Keratinocyte (primary cell): Measurements from ENCODE around the gene CDKL4. TPM values are rescaled to one million over a fixed set of nuclear protein-coding genes. Genes with fewer than 3 reads are reported as not detected.
"Not testable (repeated sequence)": the region's sequence is repeated elsewhere in the genome, so short reads cannot be mapped to it uniquely, and the experiment has no call there.

Source experiments
- DNase-seq: peaks from one replicate; pipeline ENCODE4 v3.0.0-alpha.2; 2011; ENCODE audit warnings: low read depth, missing footprints, low spot score
- FAIRE-seq: peaks from 2 replicates; lab custom pipeline; 2011; peaks lifted over from hg19 to GRCh38; lab: Jason Lieb, UNC
- H2AFZ ChIP-seq: 2 replicates; pipeline ENCODE4 v1.6.0; 2012; ENCODE audit warnings: low read length, control low read depth, inconsistent platforms; ENCODE audit not compliant: control insufficient read depth
- H3K27ac ChIP-seq: 2 replicates; pipeline ENCODE4 v1.5.1; 2011; ENCODE audit warnings: low read length; ENCODE audit not compliant: control insufficient read depth, insufficient read depth
- H3K27me3 ChIP-seq: 3 replicates; pipeline ENCODE4 v1.6.0; 2011; ENCODE audit warnings: low read length; ENCODE audit not compliant: control insufficient read depth, insufficient read depth; ENCODE audit errors: extremely low read depth
- H3K36me3 ChIP-seq, 2 experiments: 2 replicates in 1 of 2; 3 replicates in 1 of 2; pipeline ENCODE4 v1.5.1; 2011; ENCODE audit warnings: low read length in 2 of 2, mild to moderate bottlenecking in 1 of 2; ENCODE audit not compliant: control insufficient read depth in 2 of 2, insufficient read depth in 2 of 2; ENCODE audit errors: extremely low read depth in 1 of 2
- H3K4me1 ChIP-seq: 3 replicates; pipeline ENCODE4 v1.5.1; 2011; ENCODE audit warnings: low read length; ENCODE audit not compliant: control insufficient read depth, insufficient read depth; ENCODE audit errors: extremely low read depth
- H3K4me2 ChIP-seq: 3 replicates; pipeline ENCODE4 v1.6.0; 2011; ENCODE audit warnings: low read depth, low read length; ENCODE audit not compliant: control insufficient read depth, insufficient read depth; ENCODE audit errors: extremely low read depth
- H3K4me3 ChIP-seq, 3 experiments: fragments of 200-600 bp in 1 of 3; sonication (generic) in 1 of 3; 2 replicates in 2 of 3; 3 replicates in 1 of 3; pipeline ENCODE4 v1.5.1; 2011 to 2016; ENCODE audit warnings: low read length in 3 of 3, mild to moderate bottlenecking in 3 of 3, control low read depth in 2 of 3, inconsistent platforms in 1 of 3, low read depth in 1 of 3, mixed read lengths in 1 of 3, mixed run types in 1 of 3, moderate library complexity in 1 of 3; ENCODE audit not compliant: control insufficient read depth in 2 of 3, insufficient read depth in 2 of 3; ENCODE audit errors: extremely low read depth in 1 of 3
- H3K79me2 ChIP-seq: 2 replicates; pipeline ENCODE4 v1.6.0; 2012; ENCODE audit warnings: low read length; ENCODE audit not compliant: control insufficient read depth, insufficient read depth
- H3K9ac ChIP-seq: 3 replicates; pipeline ENCODE4 v1.6.0; 2011; ENCODE audit warnings: low read length; ENCODE audit not compliant: control insufficient read depth, insufficient read depth; ENCODE audit errors: extremely low read depth
- H3K9me1 ChIP-seq: 3 replicates; pipeline ENCODE4 v1.6.0; 2011; ENCODE audit warnings: low read length; ENCODE audit not compliant: control insufficient read depth, insufficient read depth; ENCODE audit errors: extremely low read depth
- H3K9me3 ChIP-seq: 2 replicates; pipeline ENCODE4 v1.5.1; 2012; ENCODE audit warnings: low read depth, low read length; ENCODE audit not compliant: control insufficient read depth
- H4K20me1 ChIP-seq: 3 replicates; pipeline ENCODE4 v1.6.0; 2011; ENCODE audit warnings: low read length; ENCODE audit not compliant: control insufficient read depth, insufficient read depth; ENCODE audit errors: extremely low read depth
- EZH2 ChIP-seq: IDR thresholded peaks from one replicate; pipeline ENCODE4 v1.6.1; 2012; ENCODE audit warnings: inconsistent platforms, mild to moderate bottlenecking, low read length, moderate library complexity
- dilution Hi-C: fragments of 300-500 bp; cut with MboI; formaldehyde crosslinking; loops from one replicate; pipeline ENCODE4 v1.7.0; 2020; ENCODE audit warnings: low sequenced_read_pairs; ENCODE audit not compliant: extremely low pct_ligation_motif_present
- polyA plus RNA-seq, 5 experiments: library from polyadenylated mRNA; depleted of rRNA in 3 of 5; stranded (reverse) in 3 of 5; stranded (forward) in 1 of 5; unstranded in 1 of 5; fragments of >200 nt; gene quantifications; 1 replicate in 1 of 5; 2 replicates in 3 of 5; 3 replicates in 1 of 5; pipeline versions ENCODE4 v1.2.1 to v1.2.3, GENCODE V29; 2011 to 2012; ENCODE audit warnings: missing spikeins in 2 of 5, low read depth in 1 of 5, low replicate concordance in 1 of 5
- TF ChIP-seq, protein P1 (sequence below), 3 experiments: IDR thresholded peaks in 1 of 3; conservative IDR thresholded peaks in 1 of 3; optimal IDR thresholded peaks in 1 of 3; 2 replicates in 2 of 3; 3 replicates in 1 of 3; pipeline versions ENCODE3 to v1.5.1; 2011; ENCODE audit warnings: low read length in 3 of 3, mild to moderate bottlenecking in 3 of 3, moderate library complexity in 2 of 3, control low read depth in 1 of 3, inconsistent platforms in 1 of 3; ENCODE audit not compliant: insufficient read depth in 2 of 3; ENCODE audit errors: extremely low read depth in 1 of 3

CDKL4 gene
- polyA plus RNA-seq, 1 donor (not counting 4 experiments of a cell fraction or from before 2014, with no cell fraction given) = not detected

DNA sequence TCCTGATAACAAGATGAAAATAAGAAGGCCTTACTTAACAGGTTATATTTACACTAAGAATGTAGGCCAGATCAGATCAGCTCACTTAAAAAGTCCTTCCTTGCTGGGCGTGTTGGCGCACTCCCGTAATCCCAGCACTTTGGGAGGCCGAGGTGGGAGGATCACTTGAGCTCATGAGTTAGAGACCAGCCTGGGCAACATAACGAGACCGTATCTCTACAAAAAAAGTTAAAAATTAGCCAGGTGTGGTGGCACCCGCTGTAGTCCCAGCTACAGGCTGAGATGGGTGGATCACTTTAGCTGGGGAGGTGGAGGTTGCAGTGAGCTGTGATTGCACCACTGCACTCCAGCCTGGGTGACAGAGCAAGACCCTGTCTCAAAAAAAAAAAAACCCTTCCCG is 69.7 kb downstream of the CDKL4 start:
- no peak overlapping the region for H3K4me3 ChIP-seq
- H3K9ac ChIP-seq = no peak overlapping the region
- H3K9me1 ChIP-seq = no peaks in the 10 kb centered on the region
- no peak overlapping the region for H3K27ac ChIP-seq
- DNase-seq (no peak), FAIRE-seq (no peak)
- H4K20me1 ChIP-seq = no peaks in the 10 kb centered on the region
- no peak overlapping the region for H2AFZ ChIP-seq
- H3K79me2 ChIP-seq = no peaks in the 10 kb centered on the region
- TF ChIP-seq, protein P1, sequence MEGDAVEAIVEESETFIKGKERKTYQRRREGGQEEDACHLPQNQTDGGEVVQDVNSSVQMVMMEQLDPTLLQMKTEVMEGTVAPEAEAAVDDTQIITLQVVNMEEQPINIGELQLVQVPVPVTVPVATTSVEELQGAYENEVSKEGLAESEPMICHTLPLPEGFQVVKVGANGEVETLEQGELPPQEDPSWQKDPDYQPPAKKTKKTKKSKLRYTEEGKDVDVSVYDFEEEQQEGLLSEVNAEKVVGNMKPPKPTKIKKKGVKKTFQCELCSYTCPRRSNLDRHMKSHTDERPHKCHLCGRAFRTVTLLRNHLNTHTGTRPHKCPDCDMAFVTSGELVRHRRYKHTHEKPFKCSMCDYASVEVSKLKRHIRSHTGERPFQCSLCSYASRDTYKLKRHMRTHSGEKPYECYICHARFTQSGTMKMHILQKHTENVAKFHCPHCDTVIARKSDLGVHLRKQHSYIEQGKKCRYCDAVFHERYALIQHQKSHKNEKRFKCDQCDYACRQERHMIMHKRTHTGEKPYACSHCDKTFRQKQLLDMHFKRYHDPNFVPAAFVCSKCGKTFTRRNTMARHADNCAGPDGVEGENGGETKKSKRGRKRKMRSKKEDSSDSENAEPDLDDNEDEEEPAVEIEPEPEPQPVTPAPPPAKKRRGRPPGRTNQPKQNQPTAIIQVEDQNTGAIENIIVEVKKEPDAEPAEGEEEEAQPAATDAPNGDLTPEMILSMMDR (optimal IDR thresholded peaks at IDR 0.05 in 1 of 3, IDR thresholded peaks at IDR 0.05 in 1 of 3, conservative IDR thresholded peaks at IDR 0.05 in 1 of 3; ENCODE audit: extremely low read depth in 1 of 3, insufficient read depth in 2 of 3, low read length in 3 of 3) = no peak
- H3K9me3 ChIP-seq = no peaks in the 10 kb centered on the region
- H3K4me2 ChIP-seq = no peak overlapping the region
- H3K4me1 ChIP-seq = no peaks in the 10 kb centered on the region
- no peaks in the 10 kb centered on the region for H3K27me3 ChIP-seq
- dilution Hi-C loops = no loop called here
- no peaks in the 10 kb centered on the region for H3K36me3 ChIP-seq

DNA sequence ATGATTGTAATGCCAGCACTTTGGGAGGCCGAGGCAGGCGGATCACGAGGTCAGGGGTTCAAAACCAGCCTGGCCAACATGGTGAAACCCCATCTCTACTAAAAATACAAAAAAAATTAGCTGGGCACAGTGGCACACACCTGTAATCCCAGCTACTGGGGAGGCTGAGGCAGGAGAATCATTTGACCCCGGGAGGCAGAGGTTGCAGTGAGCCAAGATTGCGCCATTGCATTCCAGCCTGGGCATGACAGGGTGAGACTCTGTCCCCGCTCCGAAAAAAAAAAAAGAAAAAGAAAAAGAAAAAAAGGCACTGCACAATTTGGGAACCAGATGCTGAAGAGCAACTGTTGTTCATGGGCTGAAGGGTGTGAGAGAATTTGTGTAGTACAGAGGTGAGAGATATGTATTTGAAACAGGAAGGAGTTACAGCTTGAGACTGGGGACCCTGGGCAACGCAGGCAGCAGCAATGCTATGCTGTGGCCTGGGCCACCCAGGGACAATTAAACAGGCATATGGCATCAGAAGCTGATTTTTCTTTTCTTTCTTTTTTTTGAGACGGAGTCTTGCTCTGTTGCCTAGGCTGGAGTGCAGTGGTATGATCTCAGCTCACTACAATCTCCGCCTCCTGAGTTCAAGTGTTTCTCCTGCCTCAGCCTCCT is 71.6 kb downstream of the CDKL4 start:
- H3K27ac ChIP-seq, H3K4me3 ChIP-seq, FAIRE-seq, DNase-seq, dilution Hi-C loops, H3K9me1 ChIP-seq, H3K9me3 ChIP-seq, H2AFZ ChIP-seq, H3K9ac ChIP-seq, H4K20me1 ChIP-seq, H3K4me2 ChIP-seq, H3K27me3 ChIP-seq, H3K79me2 ChIP-seq, H3K36me3 ChIP-seq, H3K4me1 ChIP-seq: not testable (repeated sequence)

DNA sequence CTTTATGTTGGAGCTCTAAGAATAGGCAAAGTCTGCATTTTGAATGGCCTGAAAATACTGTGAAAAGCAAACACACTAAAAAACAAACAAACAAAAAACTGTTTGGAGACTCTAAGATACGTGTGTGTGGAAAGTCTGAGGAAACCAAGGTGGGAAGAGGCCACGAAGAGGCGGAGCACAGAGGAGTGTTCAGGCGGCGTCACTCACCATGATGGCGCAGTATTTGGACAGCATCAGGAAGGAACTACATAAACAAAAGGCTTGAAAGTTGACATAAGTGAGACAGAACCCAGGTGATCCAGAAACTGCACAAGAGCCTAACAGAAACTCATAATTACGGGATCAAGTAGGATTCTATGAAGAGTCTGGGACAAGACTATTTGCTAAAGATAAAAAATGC is 72.1 kb downstream of the CDKL4 start:
- no peak overlapping the region for H2AFZ ChIP-seq
- no peak for DNase-seq
- H3K4me3 ChIP-seq = no peak overlapping the region
- H4K20me1 ChIP-seq = no peaks in the 10 kb centered on the region
- no peaks in the 10 kb centered on the region for H3K9me3 ChIP-seq
- H3K27ac ChIP-seq = no peak overlapping the region
- H3K36me3 ChIP-seq = no peaks in the 10 kb centered on the region
- no peak for FAIRE-seq
- H3K4me2 ChIP-seq = no peak overlapping the region
- dilution Hi-C loops = no loop called here
- no peaks in the 10 kb centered on the region for H3K79me2 ChIP-seq
- H3K4me1 ChIP-seq = no peaks in the 10 kb centered on the region
- H3K27me3 ChIP-seq = no peaks in the 10 kb centered on the region
- TF ChIP-seq EZH2 = no peak
- TF ChIP-seq, protein P1 (optimal IDR thresholded peaks at IDR 0.05 in 1 of 3, IDR thresholded peaks at IDR 0.05 in 1 of 3, conservative IDR thresholded peaks at IDR 0.05 in 1 of 3; ENCODE audit: extremely low read depth in 1 of 3, insufficient read depth in 2 of 3, low read length in 3 of 3) = no peak
- no peak overlapping the region for H3K9ac ChIP-seq
- H3K9me1 ChIP-seq = no peaks in the 10 kb centered on the region
